Osteoblast (primary cell): Measurements from ENCODE around the gene EFNA5. TPM values are rescaled to one million over a fixed set of nuclear protein-coding genes. Genes with fewer than 3 reads are reported as not detected.

Source experiments
- DNase-seq: peaks from one replicate; pipeline ENCODE4 v3.0.0; 2011; ENCODE audit warnings: low spot score, mixed read lengths; ENCODE audit not compliant: insufficient read length; ENCODE audit errors: missing footprints
- H2AFZ ChIP-seq: 2 replicates; pipeline ENCODE4 v1.6.0; 2011; ENCODE audit warnings: mild to moderate bottlenecking, low read length
- H3K27ac ChIP-seq: 2 replicates; pipeline ENCODE4 v1.5.1; 2011; ENCODE audit warnings: mild to moderate bottlenecking, low read depth, low read length, moderate library complexity
- H3K27me3 ChIP-seq: 2 replicates; pipeline ENCODE4 v1.6.0; 2012; ENCODE audit warnings: mild to moderate bottlenecking, control low read depth, inconsistent platforms, low read length, moderate library complexity; ENCODE audit not compliant: insufficient read depth
- H3K36me3 ChIP-seq: 2 replicates; pipeline ENCODE4 v1.5.1; 2011; ENCODE audit warnings: mild to moderate bottlenecking, low read length, control low read depth, moderate library complexity; ENCODE audit not compliant: insufficient read depth
- H3K4me1 ChIP-seq: 2 replicates; pipeline ENCODE4 v1.5.1; 2011; ENCODE audit warnings: mild to moderate bottlenecking, low read length, control low read depth, moderate library complexity; ENCODE audit not compliant: insufficient read depth
- H3K4me2 ChIP-seq: 2 replicates; pipeline ENCODE4 v1.6.0; 2011; ENCODE audit warnings: mild to moderate bottlenecking, low read length; ENCODE audit not compliant: insufficient read depth
- H3K4me3 ChIP-seq: fragments of 200-600 bp; sonication (generic); 3 replicates; pipeline ENCODE4 v1.5.1; 2012; ENCODE audit warnings: mild to moderate bottlenecking, low read length, inconsistent platforms; ENCODE audit not compliant: insufficient read depth
- H3K79me2 ChIP-seq: 2 replicates; pipeline ENCODE4 v1.6.0; 2012; ENCODE audit warnings: mild to moderate bottlenecking, low read length, control low read depth, inconsistent platforms; ENCODE audit not compliant: insufficient read depth
- H3K9me3 ChIP-seq: 2 replicates; pipeline ENCODE4 v1.5.1; 2011; ENCODE audit warnings: low read depth, low read length, control low read depth
- H4K20me1 ChIP-seq: 2 replicates; pipeline ENCODE4 v1.6.0; 2012; ENCODE audit warnings: mild to moderate bottlenecking, low read length, control low read depth; ENCODE audit not compliant: insufficient read depth
- CTCF ChIP-seq: IDR thresholded peaks from 2 replicates; pipeline ENCODE4 v1.5.1; 2011; ENCODE audit warnings: mild to moderate bottlenecking, low read depth, low read length, moderate library complexity; ENCODE audit errors: extremely low read depth
- total RNA-seq: library from RNA; depleted of rRNA; stranded (reverse); fragments of >200 nt; gene quantifications from 2 replicates; pipeline ENCODE4 v1.2.3, GENCODE V29; 2012

EFNA5 gene
- total RNA-seq, 1 donor: 12.3 TPM

GRCh38 chr5:107439832-107440231, 230.9 kb downstream of the EFNA5 start:
- H3K4me3 ChIP-seq: no peak overlapping the region
- DNase-seq: no peak
- no peak overlapping the region for H2AFZ ChIP-seq
- no peaks in the 10 kb centered on the region for H4K20me1 ChIP-seq
- no peaks in the 10 kb centered on the region for H3K79me2 ChIP-seq
- no peaks in the 10 kb centered on the region for H3K36me3 ChIP-seq
- no peak overlapping the region for H3K27ac ChIP-seq
- no peak for TF ChIP-seq CTCF
- no peaks in the 10 kb centered on the region for H3K27me3 ChIP-seq
- no peak overlapping the region for H3K4me2 ChIP-seq
- no peaks in the 10 kb centered on the region for H3K9me3 ChIP-seq
- H3K4me1 ChIP-seq: no peaks in the 10 kb centered on the region

DNA sequence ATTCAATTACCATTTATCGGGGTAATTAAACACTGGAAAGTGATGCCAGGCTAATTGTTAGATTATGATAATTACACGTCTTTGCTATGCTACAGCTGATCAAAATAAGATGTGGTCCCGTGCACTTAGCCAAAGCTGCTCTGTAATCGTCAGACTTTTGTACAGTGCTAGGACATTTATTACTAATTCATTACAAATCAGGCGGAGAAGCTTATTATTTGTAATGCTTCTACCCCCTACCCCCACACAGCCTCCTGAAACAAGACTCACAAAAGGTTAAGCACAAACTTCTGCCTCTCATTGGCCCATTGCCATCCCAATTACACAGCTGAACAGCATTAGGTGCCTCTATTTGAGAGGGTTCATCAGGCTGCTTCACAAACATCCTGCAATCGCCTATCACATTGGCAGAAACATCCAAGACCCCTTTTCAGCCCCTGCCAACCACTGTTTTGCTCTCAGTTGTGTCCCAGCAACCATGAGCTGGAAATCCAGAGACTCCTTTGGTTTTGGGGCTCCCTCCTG, 232.7 kb downstream of the EFNA5 start:
- H4K20me1 ChIP-seq: no peaks in the 10 kb centered on the region
- no peak for DNase-seq
- no peak overlapping the region for H2AFZ ChIP-seq
- no peak for TF ChIP-seq CTCF
- H3K4me2 ChIP-seq: no peak overlapping the region
- H3K36me3 ChIP-seq: no peaks in the 10 kb centered on the region
- H3K9me3 ChIP-seq: no peaks in the 10 kb centered on the region
- no peaks in the 10 kb centered on the region for H3K4me1 ChIP-seq
- no peak overlapping the region for H3K27ac ChIP-seq
- no peaks in the 10 kb centered on the region for H3K79me2 ChIP-seq
- no peaks in the 10 kb centered on the region for H3K27me3 ChIP-seq
- H3K4me3 ChIP-seq: no peak overlapping the region

- no peak overlapping the region for H2AFZ ChIP-seq
- no peaks in the 10 kb centered on the region for H3K27me3 ChIP-seq
- no peak overlapping the region for H3K4me3 ChIP-seq
- no peak for TF ChIP-seq CTCF
- no peaks in the 10 kb centered on the region for H3K36me3 ChIP-seq
- H4K20me1 ChIP-seq: no peaks in the 10 kb centered on the region
- H3K9me3 ChIP-seq: no peaks in the 10 kb centered on the region
- no peak overlapping the region for H3K27ac ChIP-seq
- DNase-seq: no peak
- no peak overlapping the region for H3K4me2 ChIP-seq
- no peaks in the 10 kb centered on the region for H3K79me2 ChIP-seq
- H3K4me1 ChIP-seq: peaks cover 2% of the 10 kb centered on the region
These were observed 233.6 kb downstream of the EFNA5 start for GRCh38 chr5:107437154-107437553.

- H3K9me3 ChIP-seq: no peaks in the 10 kb centered on the region
- peaks cover 2% of the 10 kb centered on the region for H3K79me2 ChIP-seq
- H2AFZ ChIP-seq: no peak overlapping the region
- no peak for DNase-seq
- H3K4me2 ChIP-seq: no peak overlapping the region
- H4K20me1 ChIP-seq: no peaks in the 10 kb centered on the region
- H3K4me3 ChIP-seq: no peak overlapping the region
- H3K27me3 ChIP-seq: no peaks in the 10 kb centered on the region
- peaks cover 9% of the 10 kb centered on the region for H3K4me1 ChIP-seq
- no peak overlapping the region for H3K27ac ChIP-seq
- TF ChIP-seq CTCF: no peak
- H3K36me3 ChIP-seq: no peaks in the 10 kb centered on the region
These were observed 234.5 kb downstream of the EFNA5 start for GRCh38 chr5:107436201-107436600.
